HepG2 (cell line): ENCODE data around the gene DDX54. TPM values are rescaled to one million over a fixed set of nuclear protein-coding genes. Genes with fewer than 3 reads are reported as not detected.
A peak's percentile ranks its signal among the peaks of the same experiment; 100 is the strongest.

Source experiments
- CREB3 ChIP-seq: sonication (generic); formaldehyde crosslinking; IDR thresholded peaks from 2 replicates; pipeline ENCODE4 v1.5.0; 2020; ENCODE audit warnings: missing genetic modification reagents
- CTCF ChIP-seq: sonication (generic); formaldehyde crosslinking; IDR thresholded peaks from 2 replicates; pipeline ENCODE4 v1.5.0; 2020; ENCODE audit warnings: mild to moderate bottlenecking, missing genetic modification reagents, moderate library complexity
- EP300 ChIP-seq, 3 experiments: sonication (generic) in 1 of 3; formaldehyde crosslinking in 1 of 3; IDR thresholded peaks; 2 replicates each; pipeline versions ENCODE4 v1.5.1 to v1.6.1; 2011 to 2020; ENCODE audit warnings: low read depth in 2 of 3, low read length in 2 of 3, borderline replicate concordance in 1 of 3, improper control_type of control experiment in 1 of 3, mild to moderate bottlenecking in 1 of 3, missing genetic modification reagents in 1 of 3, moderate library complexity in 1 of 3
- ETV5 ChIP-seq: IDR thresholded peaks from 2 replicates; pipeline ENCODE4 v1.6.1; 2018; ENCODE audit warnings: missing biosample characterization, missing genetic modification reagents, inconsistent platforms, borderline replicate concordance
- GFI1 ChIP-seq: sonication (generic); formaldehyde crosslinking; IDR thresholded peaks from 2 replicates; pipeline ENCODE4 v1.5.0; 2020; ENCODE audit warnings: missing genetic modification reagents, mild to moderate bottlenecking, borderline replicate concordance
- JDP2 ChIP-seq: sonication (generic); formaldehyde crosslinking; IDR thresholded peaks from 2 replicates; pipeline ENCODE4 v1.8.1; 2022; ENCODE audit warnings: missing genetic modification reagents, borderline replicate concordance
- JUN ChIP-seq: sonication (generic); formaldehyde crosslinking; IDR thresholded peaks from 2 replicates; pipeline ENCODE4 v1.4.0; 2020; ENCODE audit warnings: mild to moderate bottlenecking, missing genetic modification reagents
- KMT2B ChIP-seq: IDR thresholded peaks from 2 replicates; pipeline ENCODE4 v1.6.1; 2016; ENCODE audit warnings: missing genetic modification reagents, missing compliant biosample characterization
- NFYC ChIP-seq: IDR thresholded peaks from 2 replicates; pipeline ENCODE4 v1.6.1; 2016; ENCODE audit warnings: missing genetic modification reagents, missing compliant biosample characterization
- NONO ChIP-seq, 2 experiments: fragments of 450-650 bp in 1 of 2; sonication (generic) in 1 of 2; formaldehyde crosslinking in 1 of 2; IDR thresholded peaks in 1 of 2; conservative IDR thresholded peaks in 1 of 2; 2 replicates each; pipeline versions ENCODE4 v1.6.1 to v1.8.0; 2017 to 2022; ENCODE audit warnings: mild to moderate bottlenecking in 1 of 2, missing genetic modification reagents in 1 of 2, moderate library complexity in 1 of 2
- NR3C1 ChIP-seq: sonication (generic); formaldehyde crosslinking; IDR thresholded peaks from 2 replicates; pipeline ENCODE4 v1.4.0; 2020; ENCODE audit warnings: missing genetic modification reagents
- REXO4 ChIP-seq: sonication (generic); formaldehyde crosslinking; IDR thresholded peaks from 2 replicates; pipeline ENCODE4 v1.8.0; 2022; ENCODE audit warnings: missing genetic modification reagents, mild to moderate bottlenecking, borderline replicate concordance
- RNF219 ChIP-seq: sonication (generic); formaldehyde crosslinking; IDR thresholded peaks from 2 replicates; pipeline ENCODE4 v1.5.0; 2020; ENCODE audit warnings: mild to moderate bottlenecking, missing genetic modification reagents
- SCMH1 ChIP-seq: sonication (generic); formaldehyde crosslinking; IDR thresholded peaks from 2 replicates; pipeline ENCODE4 v1.9.0; 2021; ENCODE audit warnings: missing genetic modification reagents, mild to moderate bottlenecking, borderline replicate concordance
- SNRNP70 ChIP-seq: fragments of 200-400 bp; formaldehyde crosslinking; IDR thresholded peaks from 2 replicates; pipeline ENCODE4 v1.6.1; 2017; ENCODE audit warnings: mild to moderate bottlenecking, low read depth, low read length, moderate library complexity
- SYNCRIP ChIP-seq: fragments of 200-400 bp; formaldehyde crosslinking; IDR thresholded peaks from 2 replicates; pipeline ENCODE4 v1.6.1; 2018; ENCODE audit warnings: mild to moderate bottlenecking, low read depth, low read length; ENCODE audit not compliant: insufficient read depth
- U2AF2 ChIP-seq: fragments of 200-400 bp; formaldehyde crosslinking; IDR thresholded peaks from 2 replicates; pipeline ENCODE4 v1.6.1; 2017; ENCODE audit warnings: low read depth, mild to moderate bottlenecking, low read length
- ZBTB43 ChIP-seq: sonication (generic); formaldehyde crosslinking; conservative IDR thresholded peaks from 2 replicates; pipeline ENCODE4 v1.4.0; 2020; ENCODE audit warnings: missing genetic modification reagents
- ZNF547 ChIP-seq: sonication (generic); formaldehyde crosslinking; IDR thresholded peaks from 2 replicates; pipeline ENCODE4 v1.5.1; 2020; ENCODE audit warnings: mild to moderate bottlenecking, missing genetic modification reagents
- ZNF549 ChIP-seq: sonication (generic); formaldehyde crosslinking; IDR thresholded peaks from 2 replicates; pipeline ENCODE4 v1.5.0; 2020; ENCODE audit warnings: missing genetic modification reagents
- ZNF567 ChIP-seq: sonication (generic); formaldehyde crosslinking; IDR thresholded peaks from 2 replicates; pipeline ENCODE4 v1.8.1; 2023; ENCODE audit warnings: mild to moderate bottlenecking, missing genetic modification reagents, borderline replicate concordance
- ZNF577 ChIP-seq: sonication (generic); formaldehyde crosslinking; IDR thresholded peaks from 2 replicates; pipeline ENCODE4 v1.4.0; 2020; ENCODE audit warnings: mild to moderate bottlenecking, low read depth, missing genetic modification reagents, borderline replicate concordance
- polyA plus RNA-seq, 8 experiments: library from polyadenylated mRNA; depleted of rRNA in 3 of 8; stranded (reverse) in 7 of 8; unstranded in 1 of 8; fragments of >200 nt; fragmentation: Illumina TruSeq in 4 of 8; extraction: Trizol in 4 of 8; gene quantifications; 2 replicates each; pipeline versions ENCODE4 v1.2.1 to v1.2.3, GENCODE V29; 2011 to 2016; ENCODE audit warnings: low read depth in 4 of 8, missing spikeins in 1 of 8, mixed read lengths in 1 of 8; ENCODE audit not compliant: insufficient read depth in 1 of 8
- total RNA-seq, 5 experiments: library from RNA; depleted of rRNA; stranded (reverse); fragments of >200 nt; fragmentation: Illumina TruSeq; extraction: Trizol; gene quantifications; 2 replicates each; pipeline ENCODE4 v1.2.3, GENCODE V29; 2016; ENCODE audit warnings: low read depth in 1 of 5

Gene DDX54
- total and polyA plus RNA-seq, 2 of the 13 experiments (the other 11 are each of a cell fraction or from before 2014, with no cell fraction given), result 59.7 to 61.1 TPM

- TF ChIP-seq SYNCRIP (no peak), EP300 (IDR thresholded peaks at IDR 0.05; ENCODE audit: low read depth in 2 of 2, low read length in 2 of 2) (peak in 1 of 2 experiments; percentile 14; a peak in 1 of 4 replicates), EP300 (CRISPR knock-in tag; IDR thresholded peaks at IDR 0.05; ENCODE audit: borderline replicate concordance) (no peak), ZNF567 (peak; percentile 39; the same call in 1 of the 2 replicates), NFYC (CRISPR knock-in tag) (peak; percentile 47), ZNF577 (CRISPR knock-in tag) (no peak), GFI1 (CRISPR knock-in tag) (peak; percentile 81; the same call in 1 of the 2 replicates), ZNF547 (CRISPR knock-in tag) (peak; percentile 65; the same call in 1 of the 2 replicates), ZBTB43 (peak; percentile 28; the same call in 1 of the 2 replicates), U2AF2 (no peak), REXO4 (CRISPR knock-in tag) (no peak), SCMH1 (CRISPR knock-in tag) (no peak), ZNF549 (CRISPR knock-in tag) (no peak), SNRNP70 (no peak), CREB3 (CRISPR knock-in tag) (0 out of 2 replicates have a peak, but pooled peaks have one; percentile 37), RNF219 (CRISPR knock-in tag) (peak; percentile 92), CTCF (CRISPR knock-in tag) (peak; percentile 19; the same call in 1 of the 2 replicates), JUN (no peak), NONO (IDR thresholded peaks at IDR 0.05) (no peak), NONO (CRISPR knock-in tag; conservative IDR thresholded peaks at IDR 0.05) (peak; percentile 90), JDP2 (CRISPR knock-in tag) (peak; percentile 29; the same call in 1 of the 2 replicates), ETV5 (CRISPR knock-in tag) (no peak), KMT2B (no peak; the same call in 1 of the 2 replicates), NR3C1 (CRISPR knock-in tag) (no peak)
These were observed at the start of gene DDX54, which contains the start of gene RITA1 (continued) for GRCh38 chr12:113185180-113186032.
